Activated T-helper 1 cell treated with anti-CD3 and anti-CD28 coated beads, Interleukin-12 subunit alpha, Interleukin-12 subunit beta, Interleukin-2, Interleukin-4 antibody, amounts not matched to agents 30 ng/mL and 10 ng/mL and 1 ng/mL, durations not matched to agents 14 hours and 24 hours and 36 hours (primary cell): ENCODE measurements around the gene FGFR3. TPM values are rescaled to one million over a fixed set of nuclear protein-coding genes. Genes with fewer than 3 reads are reported as not detected.

Experiments used
- DNase-seq: peaks from one replicate; pipeline ENCODE4 v3.0.0; 2021; ENCODE audit warnings: low spot score
- H3K27ac Mint-ChIP-seq: one replicate; pipeline ENCODE4 v1.8.0; 2021; ENCODE audit warnings: mild to moderate bottlenecking, mixed read lengths
- H3K27me3 Mint-ChIP-seq: one replicate; pipeline ENCODE4 v1.8.0; 2022; ENCODE audit warnings: mild to moderate bottlenecking, moderate library complexity, mixed read lengths; ENCODE audit not compliant: insufficient read depth
- H3K36me3 Mint-ChIP-seq: one replicate; pipeline ENCODE4 v1.8.0; 2021; ENCODE audit warnings: low read depth, mixed read lengths
- H3K4me1 Mint-ChIP-seq: one replicate; pipeline ENCODE4 v1.8.0; 2021; ENCODE audit warnings: low read depth, mixed read lengths
- H3K4me3 Mint-ChIP-seq: one replicate; pipeline ENCODE4 v1.8.0; 2021; ENCODE audit warnings: mild to moderate bottlenecking, moderate library complexity, mixed read lengths
- H3K9me3 Mint-ChIP-seq: one replicate; pipeline ENCODE4 v1.8.0; 2021; ENCODE audit warnings: mixed read lengths
- intact Hi-C: fragments of 100-400 bp; cut with micrococcal nuclease; formaldehyde crosslinking; loops from one replicate; pipeline ENCODE4 v1.15.1; 2024
- total RNA-seq: library from RNA; stranded (reverse); gene quantifications from 2 replicates; pipeline ENCODE4 v1.2.3, GENCODE V29; 2022

Gene FGFR3
- total RNA-seq, 1 donor from 2014 or later: 0.29 TPM

DNA sequence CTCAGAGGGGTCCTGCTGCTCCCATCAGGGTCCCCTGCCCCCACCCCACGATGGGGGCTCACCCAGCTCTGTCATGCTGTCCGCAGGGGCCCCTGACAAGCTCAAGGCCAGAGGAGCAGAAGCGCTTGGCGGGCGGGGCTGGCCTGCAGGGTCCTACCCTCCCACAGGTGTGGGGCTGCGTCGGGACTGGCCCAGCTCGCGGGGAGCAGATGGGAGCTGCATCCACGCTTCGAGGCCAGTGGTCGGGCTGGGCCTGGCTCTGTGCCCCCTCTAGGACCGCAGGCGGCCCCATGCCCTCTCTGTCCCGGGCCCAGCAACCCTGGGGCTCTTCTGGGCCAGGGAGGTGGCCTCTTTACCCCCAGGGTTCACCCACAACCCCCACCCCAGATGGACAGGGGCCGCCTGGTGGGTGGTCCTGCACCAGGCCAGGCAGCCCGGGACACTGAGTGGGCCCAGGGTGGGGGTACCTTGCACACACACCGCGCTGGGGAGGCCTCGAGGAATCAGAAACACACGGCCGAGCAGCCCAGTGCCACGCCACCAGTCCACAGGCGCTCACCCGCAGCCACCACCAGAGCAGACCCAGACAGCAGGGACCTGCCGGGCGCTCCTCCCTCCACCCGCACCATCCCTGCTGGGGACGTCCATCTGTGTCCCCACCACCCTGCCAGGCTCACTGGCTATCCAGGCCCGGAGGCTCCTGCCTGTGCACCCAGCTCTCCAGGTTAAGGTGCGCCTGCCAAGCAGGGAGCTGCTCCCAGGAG is 41.8 kb upstream of the FGFR3 start:
- no peak overlapping the region for H3K4me3 Mint-ChIP-seq
- no peaks in the 10 kb centered on the region for H3K9me3 Mint-ChIP-seq
- DNase-seq: no peak
- H3K36me3 Mint-ChIP-seq: no peaks in the 10 kb centered on the region
- H3K27ac Mint-ChIP-seq: no peak overlapping the region
- H3K27me3 Mint-ChIP-seq: no peaks in the 10 kb centered on the region
- intact Hi-C loops: no loop called here
- no peaks in the 10 kb centered on the region for H3K4me1 Mint-ChIP-seq

- Mint-ChIP-seq H3K9me3 (no peaks in the 10 kb centered on the region), H3K4me1 (no peaks in the 10 kb centered on the region), H3K27me3 (no peaks in the 10 kb centered on the region), H3K4me3 (no peak overlapping the region), H3K36me3 (no peaks in the 10 kb centered on the region), H3K27ac (no peak overlapping the region)
- intact Hi-C loops: no loop called here
- no peak for DNase-seq
These were observed 41.2 kb upstream of the FGFR3 start for GRCh38 chr4:1751919-1752283.

DNA sequence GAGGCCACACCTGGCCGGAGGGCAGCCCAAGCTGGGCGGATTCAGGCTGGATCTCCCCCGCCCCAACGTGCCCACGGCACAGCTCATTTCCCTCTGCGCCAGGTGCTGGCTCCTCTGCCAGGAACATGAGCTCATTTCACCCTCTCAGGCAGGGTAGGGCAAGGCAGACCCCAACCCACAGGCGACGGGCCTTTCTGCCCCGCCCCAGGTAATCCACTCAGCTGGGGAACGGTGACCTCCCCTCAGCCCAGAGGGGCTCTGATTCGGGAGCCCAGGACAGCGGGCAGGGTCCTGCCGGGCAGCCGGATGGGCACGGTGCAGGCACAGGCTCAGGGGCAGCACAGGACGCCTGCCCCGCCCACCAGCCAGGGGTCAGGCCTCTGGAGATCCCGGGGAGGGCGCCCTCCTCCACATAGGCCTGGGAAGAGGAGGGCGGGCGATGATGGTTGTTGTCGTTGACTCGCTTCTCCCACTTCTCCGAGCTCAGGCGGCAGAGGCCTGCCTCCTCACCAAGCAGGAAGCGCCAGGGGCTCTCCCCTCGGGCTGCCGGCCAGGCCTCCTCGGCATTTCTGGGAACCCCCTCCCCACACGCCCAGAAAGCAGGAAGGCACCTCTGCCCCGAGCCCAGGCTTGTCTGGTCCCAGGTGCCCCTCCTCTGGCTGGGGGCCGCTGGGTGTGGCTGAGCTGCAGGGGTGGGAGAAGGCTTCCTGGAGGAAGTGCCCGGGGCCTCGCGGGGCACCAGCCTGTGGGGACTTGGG is 40.6 kb upstream of the FGFR3 start:
- DNase-seq: peak; percentile 46
- intact Hi-C loops: no loop called here
- no peaks in the 10 kb centered on the region for H3K4me1 Mint-ChIP-seq
- H3K27me3 Mint-ChIP-seq: no peaks in the 10 kb centered on the region
- H3K4me3 Mint-ChIP-seq: no peak overlapping the region
- peak overlapping the region; percentile 63 for H3K27ac Mint-ChIP-seq
- no peaks in the 10 kb centered on the region for H3K36me3 Mint-ChIP-seq
- no peaks in the 10 kb centered on the region for H3K9me3 Mint-ChIP-seq

DNA sequence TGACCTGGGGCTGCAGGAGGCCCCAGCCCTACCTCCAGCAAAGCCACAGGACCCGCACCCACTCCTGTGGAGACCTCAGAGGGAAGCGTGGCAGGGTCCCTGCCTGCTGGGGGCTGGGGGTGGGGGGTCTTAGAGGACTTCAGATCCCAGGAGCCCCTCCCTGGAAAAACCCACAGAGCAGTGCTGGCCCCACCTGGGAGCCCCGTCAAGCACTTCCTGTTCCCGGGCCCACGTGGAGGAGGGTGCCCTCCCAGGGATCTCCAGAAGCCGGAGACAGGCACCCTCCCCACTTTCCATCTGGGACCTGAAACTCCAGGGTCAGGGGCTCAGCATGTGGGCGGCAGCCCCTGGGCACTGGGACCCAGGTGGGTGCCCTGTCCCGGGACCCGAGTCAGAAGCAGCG is 39.8 kb upstream of the FGFR3 start:
- DNase-seq: no peak
- Mint-ChIP-seq H3K9me3 (no peaks in the 10 kb centered on the region), H3K36me3 (no peaks in the 10 kb centered on the region), H3K4me3 (no peak overlapping the region), H3K27ac (peak overlapping the region; percentile 68), H3K27me3 (no peaks in the 10 kb centered on the region), H3K4me1 (no peaks in the 10 kb centered on the region)
- intact Hi-C loops: no loop called here

GRCh38 chr4:1753697-1754311 is 39.3 kb upstream of the FGFR3 start:
- Mint-ChIP-seq H3K36me3 (no peaks in the 10 kb centered on the region), H3K27me3 (no peaks in the 10 kb centered on the region), H3K4me3 (no peak overlapping the region), H3K9me3 (no peaks in the 10 kb centered on the region), H3K4me1 (no peaks in the 10 kb centered on the region), H3K27ac (no peak overlapping the region)
- intact Hi-C loops: no loop called here
- no peak for DNase-seq

DNA sequence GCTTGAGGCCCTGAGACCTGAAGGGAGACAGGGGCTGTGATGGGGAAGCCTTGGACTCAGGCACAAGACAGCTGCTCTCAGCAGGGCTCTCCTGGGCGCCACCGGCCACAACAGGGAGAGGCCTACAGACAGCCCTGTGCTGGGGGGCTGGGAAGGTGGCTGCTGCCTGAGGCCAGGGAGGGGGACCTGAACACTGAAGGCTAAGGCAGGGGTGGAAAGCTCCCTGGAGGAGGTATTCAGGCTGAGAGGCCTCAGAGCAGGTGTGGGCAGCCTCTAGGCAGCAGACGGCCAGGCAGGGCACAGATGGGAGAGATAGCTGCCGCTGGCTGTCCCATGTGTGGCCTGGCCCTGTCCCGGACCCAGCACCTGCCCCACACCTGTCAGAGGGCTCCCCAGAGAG is 38.8 kb upstream of the FGFR3 start:
- Mint-ChIP-seq H3K9me3 (no peaks in the 10 kb centered on the region), H3K27ac (no peak overlapping the region), H3K4me1 (no peaks in the 10 kb centered on the region), H3K27me3 (no peaks in the 10 kb centered on the region), H3K4me3 (no peak overlapping the region), H3K36me3 (no peaks in the 10 kb centered on the region)
- intact Hi-C loops: no loop called here
- DNase-seq: no peak

GRCh38 chr4:1755297-1755696 is 37.8 kb upstream of the FGFR3 start:
- Mint-ChIP-seq H3K9me3 (no peaks in the 10 kb centered on the region), H3K36me3 (no peaks in the 10 kb centered on the region), H3K27me3 (no peaks in the 10 kb centered on the region), H3K4me3 (no peak overlapping the region), H3K4me1 (peaks cover 6% of the 10 kb centered on the region), H3K27ac (no peak overlapping the region)
- DNase-seq: no peak
- intact Hi-C loops: no loop called here

GRCh38 chr4:1756079-1756478 is 37.0 kb upstream of the FGFR3 start:
- DNase-seq: no peak
- no peaks in the 10 kb centered on the region for H3K9me3 Mint-ChIP-seq
- no peak overlapping the region for H3K27ac Mint-ChIP-seq
- intact Hi-C loops: no loop called here
- peaks cover 6% of the 10 kb centered on the region for H3K4me1 Mint-ChIP-seq
- H3K27me3 Mint-ChIP-seq: no peaks in the 10 kb centered on the region
- H3K4me3 Mint-ChIP-seq: no peak overlapping the region
- H3K36me3 Mint-ChIP-seq: no peaks in the 10 kb centered on the region

DNA sequence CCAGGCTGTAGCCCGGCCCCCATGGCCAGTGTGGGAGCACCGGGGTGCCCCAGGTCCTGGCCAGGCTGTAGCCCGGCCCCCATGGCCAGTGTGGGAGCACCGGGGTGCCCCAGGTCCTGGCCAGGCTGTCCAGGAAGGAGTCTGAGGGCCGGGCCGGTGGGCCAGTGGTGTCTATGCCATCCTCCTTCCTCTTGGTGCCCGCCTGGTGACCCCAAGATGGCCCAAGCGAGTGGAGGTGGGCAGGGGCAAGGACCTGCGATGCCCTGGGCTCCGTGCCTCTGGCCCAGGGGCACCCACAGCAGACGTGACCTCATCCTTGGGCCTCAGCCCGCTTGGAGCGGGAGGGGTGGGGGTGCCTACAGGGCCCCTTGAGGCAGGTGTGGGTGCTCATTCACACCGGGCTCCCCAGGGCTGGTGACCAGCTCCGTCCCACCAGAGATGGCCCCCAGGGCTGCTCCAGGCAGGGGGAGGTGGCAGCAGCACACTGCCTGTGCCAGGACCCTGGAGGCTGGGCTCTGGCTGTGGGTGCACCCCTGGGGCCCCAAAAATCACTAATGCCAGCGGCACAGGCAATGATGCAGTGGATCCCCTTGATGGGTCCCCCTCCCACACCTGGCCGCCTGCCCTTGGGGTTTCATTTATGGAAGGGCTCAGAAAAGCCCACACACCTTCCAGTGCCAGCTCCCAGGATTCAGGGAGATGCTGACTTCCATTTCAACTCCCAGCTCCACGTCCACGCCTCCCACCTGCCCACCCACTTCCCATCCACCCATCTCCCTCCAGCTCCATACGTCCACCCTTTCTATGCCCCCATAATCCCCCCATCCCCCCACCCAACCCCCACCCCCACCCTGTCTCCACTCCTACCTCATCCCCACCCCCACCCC is 36.0 kb upstream of the FGFR3 start:
- DNase-seq: no peak
- H3K36me3 Mint-ChIP-seq: no peaks in the 10 kb centered on the region
- peaks cover 6% of the 10 kb centered on the region for H3K4me1 Mint-ChIP-seq
- intact Hi-C loops: no loop called here
- H3K9me3 Mint-ChIP-seq: no peaks in the 10 kb centered on the region
- H3K27me3 Mint-ChIP-seq: no peaks in the 10 kb centered on the region
- no peak overlapping the region for H3K4me3 Mint-ChIP-seq
- no peak overlapping the region for H3K27ac Mint-ChIP-seq

DNA sequence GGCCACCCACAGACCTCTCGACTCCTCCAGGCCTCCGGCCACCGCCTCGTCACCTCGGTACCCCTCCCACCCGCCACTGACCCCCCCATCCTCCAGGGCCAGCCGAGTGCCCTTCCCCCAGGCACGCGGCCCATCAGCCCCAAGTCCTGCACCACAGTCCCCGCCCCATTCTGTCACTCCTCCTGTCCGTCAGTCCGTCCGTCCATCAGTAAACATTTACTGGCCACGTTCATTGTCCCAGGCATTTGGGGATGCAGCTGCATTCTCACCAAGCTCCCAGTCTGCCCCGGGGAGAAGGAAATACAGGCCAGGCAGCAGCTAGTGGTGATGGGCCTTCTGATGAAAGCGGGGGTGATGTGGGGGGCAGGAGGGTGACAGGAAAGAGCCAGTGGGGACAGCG is 35.3 kb upstream of the FGFR3 start:
- intact Hi-C loops: no loop called here
- Mint-ChIP-seq H3K4me3 (no peak overlapping the region), H3K36me3 (no peaks in the 10 kb centered on the region), H3K4me1 (peaks cover 6% of the 10 kb centered on the region), H3K27ac (no peak overlapping the region), H3K9me3 (no peaks in the 10 kb centered on the region), H3K27me3 (no peaks in the 10 kb centered on the region)
- DNase-seq: no peak

GRCh38 chr4:1758306-1759121 is 34.6 kb upstream of the FGFR3 start:
- Mint-ChIP-seq H3K4me1 (peaks cover 6% of the 10 kb centered on the region), H3K36me3 (no peaks in the 10 kb centered on the region)
- intact Hi-C loops: no loop called here

DNA sequence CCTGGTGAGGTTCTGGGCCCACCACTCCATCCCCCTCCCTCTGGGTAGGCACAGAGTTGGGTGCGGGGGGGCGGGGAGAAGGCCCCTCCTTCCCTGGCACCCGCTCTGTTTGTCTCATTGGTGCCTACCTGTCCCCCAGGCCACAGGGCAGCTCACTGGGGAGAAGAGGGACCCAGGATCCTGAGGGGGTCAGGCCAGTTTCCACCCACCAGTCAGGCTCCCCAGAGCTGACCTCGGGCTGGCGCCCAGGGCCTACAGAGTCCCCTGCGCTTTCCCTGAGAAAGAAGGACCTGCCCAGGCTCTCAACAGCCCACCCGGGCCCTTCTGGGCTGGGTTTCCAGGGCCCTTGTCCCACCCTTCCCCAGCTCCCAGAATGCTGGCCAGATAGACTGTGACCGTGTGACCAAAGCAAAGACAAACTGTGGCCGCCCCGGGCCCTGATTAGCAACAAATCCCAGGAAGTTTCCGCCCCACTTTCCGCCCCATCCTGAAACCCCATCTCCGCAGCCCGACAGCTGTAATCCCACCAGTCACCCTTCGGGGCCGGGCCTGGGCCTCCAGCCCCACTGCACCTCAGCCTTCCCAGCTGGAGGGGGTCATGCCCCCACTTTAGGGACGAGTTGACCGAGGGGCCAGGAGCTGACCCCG is 33.8 kb upstream of the FGFR3 start:
- intact Hi-C loops: no loop called here
- Mint-ChIP-seq H3K27me3 (peaks cover 7% of the 10 kb centered on the region), H3K27ac (no peak overlapping the region), H3K36me3 (no peaks in the 10 kb centered on the region), H3K9me3 (no peaks in the 10 kb centered on the region), H3K4me3 (no peak overlapping the region), H3K4me1 (peaks cover 6% of the 10 kb centered on the region)
- no peak for DNase-seq

More at GRCh38 chr4:1758306-1759121, 34.6 kb upstream of the FGFR3 start:
- Mint-ChIP-seq H3K27me3 (peaks cover 3% of the 10 kb centered on the region), H3K4me3 (no peak overlapping the region), H3K27ac (no peak overlapping the region), H3K9me3 (no peaks in the 10 kb centered on the region)
- no peak for DNase-seq
